HepG2 (cell line): ENCODE results near the gene CDK3. TPM values are rescaled to one million over a fixed set of nuclear protein-coding genes. Genes with fewer than 3 reads are reported as not detected.
A peak's percentile ranks its signal among the peaks of the same experiment; 100 is the strongest.

Experiments
- KLF13 ChIP-seq: sonication (generic); formaldehyde crosslinking; IDR thresholded peaks from 2 replicates; pipeline ENCODE4 v1.4.0; 2020; ENCODE audit warnings: mild to moderate bottlenecking, missing genetic modification reagents
- PAWR ChIP-seq: sonication (generic); formaldehyde crosslinking; IDR thresholded peaks from 2 replicates; pipeline ENCODE4 v1.4.0; 2020; ENCODE audit warnings: missing genetic modification reagents, mild to moderate bottlenecking, borderline replicate concordance
- ZNF878 ChIP-seq: sonication (generic); formaldehyde crosslinking; IDR thresholded peaks from 2 replicates; pipeline ENCODE4 v1.8.1; 2023; ENCODE audit warnings: mild to moderate bottlenecking, missing genetic modification reagents, moderate library complexity
- polyA plus RNA-seq, 8 experiments: library from polyadenylated mRNA; depleted of rRNA in 3 of 8; stranded (reverse) in 7 of 8; unstranded in 1 of 8; fragments of >200 nt; fragmentation: Illumina TruSeq in 4 of 8; extraction: Trizol in 4 of 8; gene quantifications; 2 replicates each; pipeline versions ENCODE4 v1.2.1 to v1.2.3, GENCODE V29; 2011 to 2016; ENCODE audit warnings: low read depth in 4 of 8, missing spikeins in 1 of 8, mixed read lengths in 1 of 8; ENCODE audit not compliant: insufficient read depth in 1 of 8
- total RNA-seq, 5 experiments: library from RNA; depleted of rRNA; stranded (reverse); fragments of >200 nt; fragmentation: Illumina TruSeq; extraction: Trizol; gene quantifications; 2 replicates each; pipeline ENCODE4 v1.2.3, GENCODE V29; 2016; ENCODE audit warnings: low read depth in 1 of 5
- TF ChIP-seq, protein P1 (sequence below): sonication (generic); formaldehyde crosslinking; IDR thresholded peaks from 2 replicates; pipeline ENCODE4 v1.9.0; 2021; ENCODE audit warnings: missing genetic modification reagents, mild to moderate bottlenecking, borderline replicate concordance
- TF ChIP-seq, protein P2 (sequence below): sonication (generic); formaldehyde crosslinking; IDR thresholded peaks from 2 replicates; pipeline ENCODE4 v1.5.0; 2020; ENCODE audit warnings: mild to moderate bottlenecking, missing genetic modification reagents, borderline replicate concordance
- TF ChIP-seq, protein P3 (sequence below): sonication (generic); formaldehyde crosslinking; IDR thresholded peaks from 2 replicates; pipeline ENCODE4 v1.4.0; 2020; ENCODE audit warnings: missing genetic modification reagents
- TF ChIP-seq, protein P4 (sequence below): sonication (generic); formaldehyde crosslinking; IDR thresholded peaks from 2 replicates; pipeline ENCODE4 v1.4.0; 2020; ENCODE audit warnings: missing genetic modification reagents, mild to moderate bottlenecking, borderline replicate concordance

CDK3 gene
- total and polyA plus RNA-seq, 2 of the 13 experiments (the other 11 are each of a cell fraction or from before 2014, with no cell fraction given): 5.8 to 11.4 TPM

DNA sequence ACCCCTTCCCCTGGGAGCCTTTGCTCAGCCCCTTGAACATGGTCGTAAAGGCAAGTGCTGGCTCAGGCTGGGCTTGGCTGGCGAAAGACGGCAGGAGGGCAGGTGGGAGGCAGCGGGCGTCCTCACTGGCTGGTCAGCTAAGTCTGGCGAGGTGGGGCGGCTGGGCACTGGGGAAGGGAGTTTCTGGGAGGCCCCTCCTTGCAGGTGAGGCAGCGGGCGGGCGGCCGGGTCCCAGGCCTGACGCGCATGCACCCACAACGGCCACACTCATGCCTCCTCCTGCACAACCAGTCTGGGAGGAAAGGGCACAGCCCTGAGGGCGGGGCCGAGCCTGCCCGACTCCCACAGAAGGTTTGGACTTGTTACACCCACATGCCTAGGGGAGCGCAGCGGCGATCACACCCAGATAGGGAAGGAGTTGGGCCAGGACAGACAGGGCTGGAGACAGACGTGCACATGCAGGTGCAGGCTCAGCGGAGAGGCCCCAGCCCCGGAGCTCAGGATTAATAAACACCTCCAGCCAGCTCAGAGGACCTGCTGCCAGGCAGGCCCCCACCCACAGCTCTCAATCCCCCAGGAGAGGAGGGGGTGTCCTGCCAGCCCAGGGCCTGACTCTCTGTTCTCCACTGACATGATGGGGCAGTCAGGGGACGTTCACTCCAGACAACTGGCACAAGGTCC lies 26.6 kb downstream of the CDK3 start, which contains the start of gene EVPL (continued):
- TF ChIP-seq, protein P1, sequence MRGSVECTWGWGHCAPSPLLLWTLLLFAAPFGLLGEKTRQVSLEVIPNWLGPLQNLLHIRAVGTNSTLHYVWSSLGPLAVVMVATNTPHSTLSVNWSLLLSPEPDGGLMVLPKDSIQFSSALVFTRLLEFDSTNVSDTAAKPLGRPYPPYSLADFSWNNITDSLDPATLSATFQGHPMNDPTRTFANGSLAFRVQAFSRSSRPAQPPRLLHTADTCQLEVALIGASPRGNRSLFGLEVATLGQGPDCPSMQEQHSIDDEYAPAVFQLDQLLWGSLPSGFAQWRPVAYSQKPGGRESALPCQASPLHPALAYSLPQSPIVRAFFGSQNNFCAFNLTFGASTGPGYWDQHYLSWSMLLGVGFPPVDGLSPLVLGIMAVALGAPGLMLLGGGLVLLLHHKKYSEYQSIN: no peak
- no peak; the same call in 1 of the 2 replicates for TF ChIP-seq PAWR (CRISPR knock-in tag)
- TF ChIP-seq, protein P2, sequence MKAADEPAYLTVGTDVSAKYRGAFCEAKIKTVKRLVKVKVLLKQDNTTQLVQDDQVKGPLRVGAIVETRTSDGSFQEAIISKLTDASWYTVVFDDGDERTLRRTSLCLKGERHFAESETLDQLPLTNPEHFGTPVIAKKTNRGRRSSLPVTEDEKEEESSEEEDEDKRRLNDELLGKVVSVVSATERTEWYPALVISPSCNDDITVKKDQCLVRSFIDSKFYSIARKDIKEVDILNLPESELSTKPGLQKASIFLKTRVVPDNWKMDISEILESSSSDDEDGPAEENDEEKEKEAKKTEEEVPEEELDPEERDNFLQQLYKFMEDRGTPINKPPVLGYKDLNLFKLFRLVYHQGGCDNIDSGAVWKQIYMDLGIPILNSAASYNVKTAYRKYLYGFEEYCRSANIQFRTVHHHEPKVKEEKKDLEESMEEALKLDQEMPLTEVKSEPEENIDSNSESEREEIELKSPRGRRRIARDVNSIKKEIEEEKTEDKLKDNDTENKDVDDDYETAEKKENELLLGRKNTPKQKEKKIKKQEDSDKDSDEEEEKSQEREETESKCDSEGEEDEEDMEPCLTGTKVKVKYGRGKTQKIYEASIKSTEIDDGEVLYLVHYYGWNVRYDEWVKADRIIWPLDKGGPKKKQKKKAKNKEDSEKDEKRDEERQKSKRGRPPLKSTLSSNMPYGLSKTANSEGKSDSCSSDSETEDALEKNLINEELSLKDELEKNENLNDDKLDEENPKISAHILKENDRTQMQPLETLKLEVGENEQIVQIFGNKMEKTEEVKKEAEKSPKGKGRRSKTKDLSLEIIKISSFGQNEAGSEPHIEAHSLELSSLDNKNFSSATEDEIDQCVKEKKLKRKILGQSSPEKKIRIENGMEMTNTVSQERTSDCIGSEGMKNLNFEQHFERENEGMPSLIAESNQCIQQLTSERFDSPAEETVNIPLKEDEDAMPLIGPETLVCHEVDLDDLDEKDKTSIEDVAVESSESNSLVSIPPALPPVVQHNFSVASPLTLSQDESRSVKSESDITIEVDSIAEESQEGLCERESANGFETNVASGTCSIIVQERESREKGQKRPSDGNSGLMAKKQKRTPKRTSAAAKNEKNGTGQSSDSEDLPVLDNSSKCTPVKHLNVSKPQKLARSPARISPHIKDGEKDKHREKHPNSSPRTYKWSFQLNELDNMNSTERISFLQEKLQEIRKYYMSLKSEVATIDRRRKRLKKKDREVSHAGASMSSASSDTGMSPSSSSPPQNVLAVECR (CRISPR knock-in tag): peak; percentile 88
- TF ChIP-seq KLF13 (CRISPR knock-in tag): peak; percentile 92; the same call in 1 of the 2 replicates
- TF ChIP-seq, protein P3, sequence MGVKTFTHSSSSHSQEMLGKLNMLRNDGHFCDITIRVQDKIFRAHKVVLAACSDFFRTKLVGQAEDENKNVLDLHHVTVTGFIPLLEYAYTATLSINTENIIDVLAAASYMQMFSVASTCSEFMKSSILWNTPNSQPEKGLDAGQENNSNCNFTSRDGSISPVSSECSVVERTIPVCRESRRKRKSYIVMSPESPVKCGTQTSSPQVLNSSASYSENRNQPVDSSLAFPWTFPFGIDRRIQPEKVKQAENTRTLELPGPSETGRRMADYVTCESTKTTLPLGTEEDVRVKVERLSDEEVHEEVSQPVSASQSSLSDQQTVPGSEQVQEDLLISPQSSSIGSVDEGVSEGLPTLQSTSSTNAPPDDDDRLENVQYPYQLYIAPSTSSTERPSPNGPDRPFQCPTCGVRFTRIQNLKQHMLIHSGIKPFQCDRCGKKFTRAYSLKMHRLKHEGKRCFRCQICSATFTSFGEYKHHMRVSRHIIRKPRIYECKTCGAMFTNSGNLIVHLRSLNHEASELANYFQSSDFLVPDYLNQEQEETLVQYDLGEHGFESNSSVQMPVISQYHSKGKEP (CRISPR knock-in tag): no peak
- no peak for TF ChIP-seq ZNF878 (CRISPR knock-in tag)
- TF ChIP-seq, protein P4, sequence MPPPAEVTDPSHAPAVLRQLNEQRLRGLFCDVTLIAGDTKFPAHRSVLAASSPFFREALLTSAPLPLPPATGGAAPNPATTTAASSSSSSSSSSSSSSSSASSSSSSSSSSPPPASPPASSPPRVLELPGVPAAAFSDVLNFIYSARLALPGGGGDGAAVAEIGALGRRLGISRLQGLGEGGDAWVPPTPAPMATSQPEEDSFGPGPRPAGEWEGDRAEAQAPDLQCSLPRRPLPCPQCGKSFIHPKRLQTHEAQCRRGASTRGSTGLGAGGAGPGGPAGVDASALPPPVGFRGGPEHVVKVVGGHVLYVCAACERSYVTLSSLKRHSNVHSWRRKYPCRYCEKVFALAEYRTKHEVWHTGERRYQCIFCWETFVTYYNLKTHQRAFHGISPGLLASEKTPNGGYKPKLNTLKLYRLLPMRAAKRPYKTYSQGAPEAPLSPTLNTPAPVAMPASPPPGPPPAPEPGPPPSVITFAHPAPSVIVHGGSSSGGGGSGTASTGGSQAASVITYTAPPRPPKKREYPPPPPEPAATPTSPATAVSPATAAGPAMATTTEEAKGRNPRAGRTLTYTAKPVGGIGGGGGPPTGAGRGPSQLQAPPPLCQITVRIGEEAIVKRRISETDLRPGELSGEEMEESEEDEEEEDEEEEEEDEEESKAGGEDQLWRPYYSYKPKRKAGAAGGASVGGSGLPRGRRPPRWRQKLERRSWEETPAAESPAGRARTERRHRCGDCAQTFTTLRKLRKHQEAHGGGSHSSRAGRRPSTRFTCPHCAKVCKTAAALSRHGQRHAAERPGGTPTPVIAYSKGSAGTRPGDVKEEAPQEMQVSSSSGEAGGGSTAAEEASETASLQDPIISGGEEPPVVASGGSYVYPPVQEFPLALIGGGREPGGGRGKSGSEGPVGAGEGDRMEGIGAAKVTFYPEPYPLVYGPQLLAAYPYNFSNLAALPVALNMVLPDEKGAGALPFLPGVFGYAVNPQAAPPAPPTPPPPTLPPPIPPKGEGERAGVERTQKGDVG (CRISPR knock-in tag): 0 out of 2 replicates have a peak, but pooled peaks have one; percentile 19
